T47D (cell line): Measurements from ENCODE around the gene CHMP5.

Experiments
- DNase-seq, 2 experiments: peaks; one replicate each; pipeline versions ENCODE4 v3.0.0 to v3.0.0-alpha.2; 2011 to 2012; ENCODE audit warnings: low read depth in 1 of 2, low spot score in 1 of 2
- JUND ChIP-seq: IDR thresholded peaks from 2 replicates; pipeline ENCODE4 v1.6.1; 2012; ENCODE audit warnings: low read depth
- in situ Hi-C: cut with HindIII; loops from 2 replicates; pipeline ENCODE4 v1.10.0; 2016; ENCODE audit warnings: low sequenced_read_pairs, low pct_unique_long_range_greater_than_20kb

The CHMP5 gene

DNA sequence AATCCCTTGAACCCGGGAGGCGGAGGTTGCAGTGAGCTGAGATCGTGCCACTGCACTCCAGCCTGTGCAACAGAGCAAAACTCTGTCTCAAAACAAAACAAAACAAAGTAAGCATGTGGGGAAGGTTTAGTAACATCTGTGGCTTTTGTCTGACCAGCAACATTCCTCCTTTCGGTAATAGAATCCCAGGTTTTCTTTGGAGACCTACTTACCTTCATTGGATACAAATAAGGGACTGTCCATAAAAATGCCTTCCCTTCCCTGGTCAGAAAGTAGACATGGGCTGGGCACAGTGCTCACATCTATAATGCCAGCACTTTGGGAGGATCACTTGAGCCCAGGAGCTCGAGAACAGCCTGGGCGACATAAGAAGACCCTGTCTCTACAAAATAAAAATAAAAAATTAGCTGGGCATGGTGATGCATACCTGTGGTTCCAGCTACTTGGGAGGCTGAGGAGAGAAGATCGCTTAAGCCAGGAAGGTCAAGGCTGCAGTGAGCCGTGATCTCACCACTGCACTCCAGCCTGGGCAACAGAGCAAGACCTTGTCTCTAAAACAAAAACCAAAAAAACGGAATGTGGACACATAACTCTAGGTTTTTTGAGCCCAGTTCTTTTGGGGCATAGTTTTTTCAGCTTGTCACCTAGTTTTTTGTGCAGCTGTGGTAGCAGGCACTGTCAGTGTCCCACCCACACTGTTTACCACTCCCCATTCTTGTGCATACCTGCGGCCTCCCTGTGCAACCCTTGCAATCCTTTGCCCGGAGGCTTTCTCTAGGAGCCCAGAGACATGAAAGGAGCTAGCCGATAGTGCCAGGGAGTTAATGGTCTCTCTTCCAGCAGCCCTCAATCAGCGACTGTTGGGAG lies 33.9 kb upstream of the CHMP5 start:
- DNase-seq = no peak
- in situ Hi-C loops = no loop called here
- TF ChIP-seq JUND = no peak

DNA sequence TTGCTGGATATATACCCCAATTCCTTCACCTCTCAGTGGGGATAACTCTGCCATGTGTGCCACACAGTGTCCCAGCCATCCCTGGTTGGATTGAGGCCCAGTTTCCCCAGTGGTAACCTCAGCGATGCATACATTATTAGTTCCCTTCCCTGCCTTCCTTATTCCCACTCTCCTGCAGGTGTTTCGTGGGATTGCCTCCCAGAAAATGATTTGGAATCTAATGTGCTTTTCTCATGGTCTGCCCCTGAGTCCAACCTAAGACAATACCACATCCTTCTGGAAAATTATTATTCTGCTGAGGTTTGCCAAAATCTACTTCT lies 33.3 kb upstream of the CHMP5 start:
- no peak for TF ChIP-seq JUND
- DNase-seq = no peak
- in situ Hi-C loops = no loop called here

DNA sequence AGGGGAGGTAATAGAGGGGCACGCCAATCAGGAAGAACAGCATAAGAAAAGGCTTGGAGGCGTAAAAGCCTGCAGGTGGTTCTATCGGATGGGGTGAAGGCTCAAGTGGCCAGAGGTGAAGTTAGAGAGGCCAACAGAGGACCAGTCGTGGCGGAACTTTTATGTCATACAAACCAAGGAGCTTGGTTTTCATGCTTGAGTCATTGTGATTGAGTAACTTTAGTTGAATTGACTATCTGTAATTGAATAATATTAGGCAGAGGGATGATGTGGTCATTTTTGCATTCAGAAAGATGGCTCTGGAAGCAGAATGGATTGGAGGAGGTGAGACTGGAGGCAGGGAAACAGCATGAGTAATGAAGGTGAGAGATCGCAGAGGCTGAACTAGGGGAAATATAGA lies 32.0 kb upstream of the CHMP5 start:
- in situ Hi-C loops = no loop called here
- TF ChIP-seq JUND = no peak
- no peak for DNase-seq

DNA sequence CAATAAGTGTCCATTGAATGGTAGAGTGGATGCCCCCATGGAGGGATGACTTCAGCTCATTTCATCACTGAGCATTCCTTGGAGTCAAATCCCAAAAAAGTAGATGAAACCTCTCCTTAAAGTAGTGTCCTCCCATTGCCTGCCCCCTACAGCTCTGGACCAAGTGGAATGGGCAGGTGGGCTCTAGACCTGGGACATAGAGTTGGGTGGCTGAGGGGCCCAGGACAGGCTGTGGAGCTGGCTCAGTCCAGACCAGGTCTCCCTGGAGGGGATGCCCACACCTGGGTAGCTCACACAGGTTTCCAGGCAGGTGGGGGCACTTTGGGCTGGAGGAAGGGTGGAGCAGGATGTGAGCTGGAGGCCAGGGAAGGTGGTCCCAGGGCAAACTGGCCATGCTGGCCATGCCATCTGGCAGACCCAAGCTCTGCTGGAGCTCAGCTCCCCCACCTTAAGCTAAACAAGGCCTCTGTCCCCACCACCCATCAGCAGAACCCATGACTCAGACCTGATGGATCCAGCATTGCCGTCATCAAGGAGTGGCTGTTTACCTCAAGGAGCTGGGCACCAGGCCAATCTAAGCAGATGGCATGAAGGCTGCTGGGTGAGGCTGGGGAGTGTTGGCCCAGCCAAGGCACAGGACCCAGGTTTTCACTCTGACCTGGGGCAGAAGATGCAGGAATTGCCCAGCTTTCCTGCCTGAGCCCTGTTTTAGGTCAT lies 31.1 kb upstream of the CHMP5 start:
- in situ Hi-C loops = no loop called here
- peak in 1 of 2 experiments; percentile 87 for DNase-seq
- peak; percentile 50; the same call in 1 of the 2 replicates for TF ChIP-seq JUND

DNA sequence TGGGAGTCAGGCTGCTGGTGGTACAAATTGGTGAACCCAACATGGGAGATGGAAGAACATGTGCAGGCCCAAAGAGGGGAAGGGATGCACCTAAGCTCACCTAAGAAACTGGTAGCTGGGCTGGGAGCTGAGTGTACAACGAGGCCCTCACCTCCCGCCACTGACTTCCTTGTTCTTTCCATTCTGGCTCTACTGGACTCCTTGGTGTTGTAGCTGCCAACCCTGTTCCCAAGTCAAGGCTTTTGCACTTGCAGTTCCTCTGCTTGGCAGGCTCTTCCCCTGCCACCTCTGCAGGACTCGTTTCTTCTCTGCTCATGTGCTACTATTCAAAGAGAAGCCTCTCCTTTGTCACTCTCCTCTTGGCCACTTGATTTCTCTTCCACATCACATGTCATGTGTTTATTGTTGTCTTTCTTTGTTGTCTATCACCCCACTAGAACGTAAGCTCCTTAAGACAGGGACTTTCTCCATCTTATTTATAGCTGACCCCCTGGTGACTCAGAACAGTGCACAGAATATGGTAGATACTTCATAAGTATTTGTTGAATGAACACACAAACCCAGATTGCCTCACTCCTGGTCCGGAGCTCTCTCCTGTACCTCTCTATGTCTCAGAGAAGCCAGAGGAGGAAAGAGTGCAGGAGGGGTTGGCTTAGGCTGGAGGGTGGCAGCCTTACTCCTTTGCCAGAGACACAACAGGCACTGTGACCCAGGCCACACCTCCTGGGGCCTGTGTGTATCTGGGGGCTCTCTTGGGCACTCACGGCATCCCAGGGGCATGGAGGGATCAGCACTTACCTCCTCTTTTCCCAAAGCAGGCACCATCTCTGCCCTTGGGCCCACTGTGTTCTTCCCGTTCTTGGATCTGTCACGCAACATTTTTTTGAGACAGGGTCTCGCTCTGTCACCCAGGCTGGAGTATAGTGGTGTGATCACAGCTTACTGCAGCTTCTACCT lies 30.1 kb upstream of the CHMP5 start:
- in situ Hi-C loops = no loop called here
- no peak for DNase-seq

DNA sequence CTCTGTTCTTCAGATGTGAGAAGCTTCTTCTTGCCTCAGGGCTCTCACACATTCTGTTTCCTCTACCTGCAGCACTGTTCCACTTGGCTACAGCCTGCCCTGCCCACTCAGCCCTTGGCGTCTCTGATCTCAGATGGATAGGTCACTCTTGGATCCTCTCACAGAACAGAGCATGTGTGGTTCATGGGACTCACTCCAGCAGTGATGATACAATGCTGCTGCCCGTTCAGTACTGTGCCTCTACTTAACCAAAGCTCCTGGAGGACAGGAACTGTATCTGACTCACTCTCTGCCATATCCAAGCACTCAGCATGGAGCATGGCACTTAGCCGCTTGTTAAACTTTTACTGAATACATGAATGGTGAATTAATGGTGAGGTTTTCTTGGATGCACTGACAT lies 28.3 kb upstream of the CHMP5 start:
- no peak for DNase-seq
- TF ChIP-seq JUND = no peak
- in situ Hi-C loops = no loop called here

More for the DNA sequence above, 30.1 kb upstream of the CHMP5 start:
- no peak for TF ChIP-seq JUND

DNA sequence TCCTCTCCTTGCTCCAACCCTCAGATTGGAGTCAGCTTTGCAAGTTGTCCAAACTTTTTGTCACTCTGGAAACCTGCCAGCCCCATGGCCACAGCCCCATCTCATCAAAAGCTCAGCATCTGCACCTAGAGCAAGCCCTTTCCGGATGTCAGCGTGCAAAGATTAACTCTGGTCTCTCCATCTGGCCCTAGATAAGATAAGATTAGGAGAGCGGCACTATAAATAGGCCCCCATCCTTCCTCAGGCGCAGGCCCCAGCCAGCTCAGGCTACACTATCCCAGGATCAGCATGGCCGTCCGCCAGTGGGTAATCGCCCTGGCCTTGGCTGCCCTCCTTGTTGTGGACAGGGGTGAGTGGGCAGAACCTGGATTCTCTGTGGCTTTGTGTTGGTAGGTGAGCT lies 24.9 kb upstream of the CHMP5 start, which contains the start of gene SPINK4:
TSS of gene SPINK4 (plus strand) at position 247 of the 400 bp plus-strand sequence. CDS start at position 289, 42 bp downstream.
- no peak for DNase-seq
- in situ Hi-C loops = no loop called here
- TF ChIP-seq JUND = no peak

DNA sequence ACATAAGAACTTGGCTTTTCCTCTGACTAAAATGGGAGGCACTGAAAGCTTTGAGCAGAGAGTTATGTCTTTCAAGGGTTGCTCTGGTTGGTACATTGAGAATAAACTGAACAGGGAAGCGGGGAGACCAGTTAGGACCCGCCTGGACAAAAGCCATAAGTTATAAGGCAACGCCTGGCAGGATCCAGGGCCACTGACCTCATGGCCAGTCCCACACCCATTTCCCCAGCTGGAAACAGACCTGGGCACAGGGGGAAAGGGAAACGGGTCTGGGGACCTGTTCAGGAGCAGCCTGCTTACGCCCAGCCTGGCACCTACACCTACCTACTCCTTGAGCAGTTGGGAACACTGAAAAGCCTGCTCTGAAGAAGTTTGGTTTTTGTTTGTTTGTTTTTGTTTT lies 23.6 kb upstream of the CHMP5 start:
- in situ Hi-C loops = no loop called here
- no peak for TF ChIP-seq JUND
- no peak for DNase-seq

DNA sequence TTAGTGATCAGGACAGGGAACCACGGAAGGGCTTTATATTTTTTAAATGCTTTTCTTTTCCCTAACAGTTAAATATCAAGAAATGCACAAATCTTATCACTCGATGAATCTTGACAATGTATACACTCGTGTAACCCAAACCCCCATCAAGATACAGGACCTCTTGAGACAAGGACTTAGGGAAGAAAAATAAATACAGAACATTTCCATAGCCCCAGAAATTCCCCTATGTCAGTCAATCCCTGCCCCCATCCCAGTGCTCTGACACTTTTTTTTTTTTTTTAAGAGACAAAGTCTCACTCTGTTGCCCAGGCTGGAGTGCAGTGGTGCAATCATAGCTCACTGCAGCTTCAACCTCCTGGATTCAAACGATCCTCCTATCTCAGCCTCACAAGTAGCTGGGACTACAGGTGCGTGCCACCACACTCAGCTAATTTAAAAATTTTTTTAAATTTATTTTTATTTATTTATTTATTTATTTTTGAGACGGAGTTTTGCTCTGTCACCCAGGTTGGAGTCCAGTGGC lies 22.2 kb upstream of the CHMP5 start:
- no peak for TF ChIP-seq JUND
- in situ Hi-C loops = no loop called here
- DNase-seq = no peak

DNA sequence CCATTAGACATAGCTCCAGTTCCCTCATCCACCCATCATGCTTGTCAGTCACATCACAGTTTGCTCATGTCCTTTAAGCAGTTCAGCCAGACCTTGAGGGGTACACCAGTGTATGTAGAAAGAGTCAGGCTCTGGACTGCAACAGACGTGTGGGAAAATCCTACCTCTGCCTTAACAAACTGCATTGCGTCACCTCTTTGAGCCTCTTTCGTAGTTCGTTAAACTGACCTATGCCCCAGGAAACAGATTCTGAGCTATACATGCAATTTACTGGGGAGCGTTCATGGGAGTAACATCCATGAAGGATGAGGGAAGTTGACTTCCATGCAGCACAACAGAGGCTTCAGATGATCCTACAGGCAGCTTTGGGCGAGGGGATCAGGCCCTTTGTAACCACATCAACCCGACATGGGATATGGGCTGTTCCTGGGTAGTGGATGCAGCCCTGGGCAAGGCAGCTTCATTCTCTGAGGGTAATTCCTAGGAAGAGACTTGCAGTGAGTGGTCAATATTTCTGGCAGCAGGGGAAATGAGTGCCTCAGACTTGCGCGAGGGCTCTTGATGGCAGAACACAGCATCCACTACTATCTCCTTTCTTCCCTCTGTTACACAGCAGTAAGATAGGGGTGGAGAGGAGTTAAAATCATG lies 20.6 kb upstream of the CHMP5 start:
- DNase-seq = no peak
- in situ Hi-C loops = no loop called here
- no peak for TF ChIP-seq JUND

DNA sequence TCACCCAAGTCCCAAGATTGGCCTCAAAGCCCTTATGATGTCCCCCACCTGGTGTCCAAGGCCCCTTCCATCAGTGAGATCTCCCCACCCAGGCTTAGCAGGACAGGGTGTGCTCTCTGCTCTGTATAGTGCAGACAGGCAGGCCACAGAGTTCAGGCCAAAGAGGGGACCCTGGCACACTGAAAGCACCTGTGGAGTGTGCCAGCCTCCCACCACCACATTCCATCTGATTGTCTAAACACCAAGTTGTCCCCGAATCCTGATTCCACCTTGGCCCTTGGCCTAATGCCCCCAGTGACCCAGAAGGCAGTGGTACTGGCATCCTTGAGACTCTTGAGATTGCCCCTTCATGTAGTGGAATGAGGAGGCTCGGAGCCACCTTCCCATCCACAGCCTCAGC lies 19.5 kb upstream of the CHMP5 start:
- in situ Hi-C loops = no loop called here
- TF ChIP-seq JUND = no peak
- DNase-seq = no peak
